HepG2 (cell line): ENCODE data around the gene SPAG6. TPM values are rescaled to one million over a fixed set of nuclear protein-coding genes. Genes with fewer than 3 reads are reported as not detected.

Experiments used
- AFF4 ChIP-seq: sonication (generic); formaldehyde crosslinking; IDR thresholded peaks from 2 replicates; pipeline ENCODE4 v1.4.0; 2020; ENCODE audit warnings: missing genetic modification reagents
- ASH2L ChIP-seq: fragments of 300-600, 200-600 bp; sonication (generic); IDR thresholded peaks from 2 replicates; pipeline ENCODE4 v1.7.0; 2017; ENCODE audit warnings: low read depth, mild to moderate bottlenecking, moderate library complexity, mixed read lengths, low read length; ENCODE audit not compliant: insufficient read length
- CSRNP2 ChIP-seq: sonication (generic); formaldehyde crosslinking; conservative IDR thresholded peaks from 2 replicates; pipeline ENCODE4 v1.8.0; 2022; ENCODE audit warnings: low read depth, missing genetic modification reagents
- KAT7 ChIP-seq: IDR thresholded peaks from 2 replicates; pipeline ENCODE4 v1.6.1; 2018; ENCODE audit warnings: borderline replicate concordance, missing compliant biosample characterization
- KMT2A ChIP-seq: sonication (generic); formaldehyde crosslinking; IDR thresholded peaks from 2 replicates; pipeline ENCODE4 v1.4.0; 2020; ENCODE audit warnings: missing genetic modification reagents
- MAFG ChIP-seq: sonication (generic); formaldehyde crosslinking; IDR thresholded peaks from 2 replicates; pipeline ENCODE4 v1.5.1; 2020; ENCODE audit warnings: mild to moderate bottlenecking, missing genetic modification reagents
- MED13 ChIP-seq: sonication (generic); formaldehyde crosslinking; IDR thresholded peaks from 2 replicates; pipeline ENCODE4 v1.5.0; 2020; ENCODE audit warnings: missing genetic modification reagents
- MTF2 ChIP-seq: sonication (generic); formaldehyde crosslinking; IDR thresholded peaks from 2 replicates; pipeline ENCODE4 v1.5.0; 2020; ENCODE audit warnings: missing genetic modification reagents, borderline replicate concordance
- NAIF1 ChIP-seq: sonication (generic); formaldehyde crosslinking; IDR thresholded peaks from 2 replicates; pipeline ENCODE4 v1.5.0; 2020; ENCODE audit warnings: mild to moderate bottlenecking, missing genetic modification reagents, borderline replicate concordance
- NFE2L1 ChIP-seq: sonication (generic); formaldehyde crosslinking; IDR thresholded peaks from 2 replicates; pipeline ENCODE4 v1.4.0; 2020; ENCODE audit warnings: missing genetic modification reagents, mild to moderate bottlenecking, borderline replicate concordance
- RXRA ChIP-seq: sonication (generic); formaldehyde crosslinking; IDR thresholded peaks from 2 replicates; pipeline ENCODE4 v1.5.1; 2020; ENCODE audit warnings: missing genetic modification reagents
- ZMYM4 ChIP-seq: sonication (generic); formaldehyde crosslinking; IDR thresholded peaks from 2 replicates; pipeline ENCODE4 v1.8.1; 2023; ENCODE audit warnings: mild to moderate bottlenecking, missing genetic modification reagents
- ZNF333 ChIP-seq: sonication (generic); formaldehyde crosslinking; IDR thresholded peaks from 2 replicates; pipeline ENCODE4 v1.4.0; 2020; ENCODE audit warnings: mild to moderate bottlenecking, missing genetic modification reagents, borderline replicate concordance
- ZNF773 ChIP-seq: sonication (generic); formaldehyde crosslinking; IDR thresholded peaks from 2 replicates; pipeline ENCODE4 v1.4.0; 2020; ENCODE audit warnings: missing genetic modification reagents, borderline replicate concordance
- polyA plus RNA-seq, 8 experiments: library from polyadenylated mRNA; depleted of rRNA in 3 of 8; stranded (reverse) in 7 of 8; unstranded in 1 of 8; fragments of >200 nt; fragmentation: Illumina TruSeq in 4 of 8; extraction: Trizol in 4 of 8; gene quantifications; 2 replicates each; pipeline versions ENCODE4 v1.2.1 to v1.2.3, GENCODE V29; 2011 to 2016; ENCODE audit warnings: low read depth in 4 of 8, missing spikeins in 1 of 8, mixed read lengths in 1 of 8; ENCODE audit not compliant: insufficient read depth in 1 of 8
- total RNA-seq, 5 experiments: library from RNA; depleted of rRNA; stranded (reverse); fragments of >200 nt; fragmentation: Illumina TruSeq; extraction: Trizol; gene quantifications; 2 replicates each; pipeline ENCODE4 v1.2.3, GENCODE V29; 2016; ENCODE audit warnings: low read depth in 1 of 5
- TF ChIP-seq, protein P1 (sequence below): sonication (generic); formaldehyde crosslinking; IDR thresholded peaks from 2 replicates; pipeline ENCODE4 v1.4.0; 2020; ENCODE audit warnings: missing genetic modification reagents
- TF ChIP-seq, protein P2 (sequence below): conservative IDR thresholded peaks from 2 replicates; pipeline ENCODE4 v1.6.1; 2018; ENCODE audit warnings: missing genetic modification reagents
- TF ChIP-seq, protein P3 (sequence below): sonication (generic); formaldehyde crosslinking; IDR thresholded peaks from 2 replicates; pipeline ENCODE4 v1.8.0; 2022; ENCODE audit warnings: mild to moderate bottlenecking, missing genetic modification reagents; ENCODE audit not compliant: insufficient replicate concordance

The SPAG6 gene
- total and polyA plus RNA-seq, 2 of the 13 experiments (the other 11 are each of a cell fraction or from before 2014, with no cell fraction given): not detected

DNA sequence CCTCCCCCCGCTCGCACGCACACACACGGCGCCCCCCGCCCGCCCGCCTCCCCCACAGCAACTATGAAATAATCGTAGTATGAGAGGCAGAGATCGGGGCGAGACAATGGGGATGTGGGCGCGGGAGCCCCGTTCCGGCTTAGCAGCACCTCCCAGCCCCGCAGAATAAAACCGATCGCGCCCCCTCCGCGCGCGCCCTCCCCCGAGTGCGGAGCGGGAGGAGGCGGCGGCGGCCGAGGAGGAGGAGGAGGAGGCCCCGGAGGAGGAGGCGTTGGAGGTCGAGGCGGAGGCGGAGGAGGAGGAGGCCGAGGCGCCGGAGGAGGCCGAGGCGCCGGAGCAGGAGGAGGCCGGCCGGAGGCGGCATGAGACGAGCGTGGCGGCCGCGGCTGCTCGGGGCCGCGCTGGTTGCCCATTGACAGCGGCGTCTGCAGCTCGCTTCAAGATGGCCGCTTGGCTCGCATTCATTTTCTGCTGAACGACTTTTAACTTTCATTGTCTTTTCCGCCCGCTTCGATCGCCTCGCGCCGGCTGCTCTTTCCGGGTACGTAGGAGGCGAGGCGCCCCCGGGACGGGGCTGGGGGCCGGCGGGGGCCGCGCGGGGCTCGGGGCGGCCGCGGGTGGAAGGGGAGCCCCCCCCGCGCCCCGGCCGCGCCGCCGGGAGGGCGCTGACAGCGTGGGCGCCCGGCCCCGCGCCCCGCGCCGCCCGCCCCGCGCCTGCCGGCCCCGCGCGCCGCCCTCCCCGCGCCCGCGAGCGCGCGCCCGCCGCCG is 24.0 kb upstream of the SPAG6 start (continued):
- TF ChIP-seq KAT7 (CRISPR knock-in tag): peak; percentile 74; the same call in 1 of the 2 replicates
- peak; percentile 58 for TF ChIP-seq ASH2L
- TF ChIP-seq ZNF773: no peak
- TF ChIP-seq, protein P1, sequence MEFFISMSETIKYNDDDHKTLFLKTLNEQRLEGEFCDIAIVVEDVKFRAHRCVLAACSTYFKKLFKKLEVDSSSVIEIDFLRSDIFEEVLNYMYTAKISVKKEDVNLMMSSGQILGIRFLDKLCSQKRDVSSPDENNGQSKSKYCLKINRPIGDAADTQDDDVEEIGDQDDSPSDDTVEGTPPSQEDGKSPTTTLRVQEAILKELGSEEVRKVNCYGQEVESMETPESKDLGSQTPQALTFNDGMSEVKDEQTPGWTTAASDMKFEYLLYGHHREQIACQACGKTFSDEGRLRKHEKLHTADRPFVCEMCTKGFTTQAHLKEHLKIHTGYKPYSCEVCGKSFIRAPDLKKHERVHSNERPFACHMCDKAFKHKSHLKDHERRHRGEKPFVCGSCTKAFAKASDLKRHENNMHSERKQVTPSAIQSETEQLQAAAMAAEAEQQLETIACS (CRISPR knock-in tag): peak; percentile 67
- no peak for TF ChIP-seq ZNF333 (CRISPR knock-in tag)
- no peak for TF ChIP-seq RXRA
- no peak; the same call in 1 of the 2 replicates for TF ChIP-seq MED13 (CRISPR knock-in tag)
- TF ChIP-seq NAIF1 (CRISPR knock-in tag): no peak
- no peak for TF ChIP-seq CSRNP2
- TF ChIP-seq MAFG (CRISPR knock-in tag): no peak
- TF ChIP-seq, protein P2, sequence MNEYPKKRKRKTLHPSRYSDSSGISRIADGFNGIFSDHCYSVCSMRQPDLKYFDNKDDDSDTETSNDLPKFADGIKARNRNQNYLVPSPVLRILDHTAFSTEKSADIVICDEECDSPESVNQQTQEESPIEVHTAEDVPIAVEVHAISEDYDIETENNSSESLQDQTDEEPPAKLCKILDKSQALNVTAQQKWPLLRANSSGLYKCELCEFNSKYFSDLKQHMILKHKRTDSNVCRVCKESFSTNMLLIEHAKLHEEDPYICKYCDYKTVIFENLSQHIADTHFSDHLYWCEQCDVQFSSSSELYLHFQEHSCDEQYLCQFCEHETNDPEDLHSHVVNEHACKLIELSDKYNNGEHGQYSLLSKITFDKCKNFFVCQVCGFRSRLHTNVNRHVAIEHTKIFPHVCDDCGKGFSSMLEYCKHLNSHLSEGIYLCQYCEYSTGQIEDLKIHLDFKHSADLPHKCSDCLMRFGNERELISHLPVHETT (CRISPR knock-in tag): no peak
- no peak for TF ChIP-seq NFE2L1 (CRISPR knock-in tag)
- TF ChIP-seq KMT2A (CRISPR knock-in tag): no peak
- 0 out of 2 replicates have a peak, but pooled peaks have one; percentile 37 for TF ChIP-seq AFF4 (CRISPR knock-in tag)
- TF ChIP-seq, protein P3, sequence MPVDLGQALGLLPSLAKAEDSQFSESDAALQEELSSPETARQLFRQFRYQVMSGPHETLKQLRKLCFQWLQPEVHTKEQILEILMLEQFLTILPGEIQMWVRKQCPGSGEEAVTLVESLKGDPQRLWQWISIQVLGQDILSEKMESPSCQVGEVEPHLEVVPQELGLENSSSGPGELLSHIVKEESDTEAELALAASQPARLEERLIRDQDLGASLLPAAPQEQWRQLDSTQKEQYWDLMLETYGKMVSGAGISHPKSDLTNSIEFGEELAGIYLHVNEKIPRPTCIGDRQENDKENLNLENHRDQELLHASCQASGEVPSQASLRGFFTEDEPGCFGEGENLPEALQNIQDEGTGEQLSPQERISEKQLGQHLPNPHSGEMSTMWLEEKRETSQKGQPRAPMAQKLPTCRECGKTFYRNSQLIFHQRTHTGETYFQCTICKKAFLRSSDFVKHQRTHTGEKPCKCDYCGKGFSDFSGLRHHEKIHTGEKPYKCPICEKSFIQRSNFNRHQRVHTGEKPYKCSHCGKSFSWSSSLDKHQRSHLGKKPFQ: no peak
- no peak for TF ChIP-seq ZMYM4
- TF ChIP-seq MTF2 (CRISPR knock-in tag): no peak
